ENCODE results near the gene USP37. TPM values are rescaled to one million over a fixed set of nuclear protein-coding genes. Genes with fewer than 3 reads are reported as not detected.

Gene USP37
- total and polyA plus RNA-seq, 2 of the 4 experiments (the other 2 are of a cell fraction): 1.6 to 6.5 TPM

DNA sequence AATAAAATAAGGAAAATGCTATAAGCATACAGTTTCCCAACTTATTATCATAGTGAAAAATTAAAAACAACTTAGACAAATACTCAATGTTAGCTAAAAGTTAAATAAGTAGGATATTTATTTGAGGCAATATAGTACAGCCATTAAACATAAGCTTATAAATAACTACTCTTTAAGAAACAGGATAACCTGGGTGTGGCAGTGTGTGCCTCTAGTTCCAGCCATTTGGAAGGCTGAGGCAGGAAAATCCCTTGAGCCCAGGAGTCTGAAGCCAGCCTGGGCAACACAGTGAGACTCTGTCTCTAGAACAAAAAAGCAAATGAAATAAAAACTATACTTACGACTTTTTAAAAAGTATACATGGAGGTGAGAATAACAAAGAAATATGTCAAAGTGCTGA lies 109.6 kb downstream of the USP37 start:
- no peak overlapping the region for H2BK15ac ChIP-seq (ENCODE audit: low read depth, low read length)
- no peak overlapping the region for H2BK5ac ChIP-seq (ENCODE audit: low read depth, low read length, poor library complexity, severe bottlenecking)
- ATAC-seq (ENCODE audit: low read depth) (no peak), DNase-seq (no peak)
- no peak overlapping the region for H2AFZ ChIP-seq (replicated peaks; ENCODE audit: low read length, poor library complexity)
- H4K5ac ChIP-seq (ENCODE audit: low read depth, low read length): no peak overlapping the region
- no TSS peak for BruUV-seq (replicated peaks)
- TF ChIP-seq ELK1 (IDR thresholded peaks at IDR 0.05; ENCODE audit: borderline replicate concordance, low read depth, low read length) (no peak), MAFK (IDR thresholded peaks at IDR 0.05; ENCODE audit: low read depth, low read length) (no peak), RFX5 (IDR thresholded peaks at IDR 0.05; ENCODE audit: low read depth, low read length) (no peak), POLR2A (IDR thresholded peaks at IDR 0.05; ENCODE audit: low read depth, low read length) (no peak), RAD21 (IDR thresholded peaks at IDR 0.05; ENCODE audit: low read length) (no peak), FOS (IDR thresholded peaks at IDR 0.05; ENCODE audit: low read depth, low read length) (no peak), CEBPB (IDR thresholded peaks at IDR 0.05; ENCODE audit: low read depth, low read length) (no peak), CTCF (conservative IDR thresholded peaks at IDR 0.05; ENCODE audit: low read depth, low read length) (no peak), SMC3 (IDR thresholded peaks at IDR 0.05; ENCODE audit: low read depth, low read length) (no peak)
- H3K4me3 ChIP-seq (ENCODE audit: insufficient read depth, low read depth, low read length): no peak overlapping the region
- no peak overlapping the region for H3K23ac ChIP-seq (ENCODE audit: low read depth, low read length)
- H3K18ac ChIP-seq (ENCODE audit: low read depth, low read length): no peak overlapping the region
- no peak overlapping the region for H3K56ac ChIP-seq (ENCODE audit: extremely low read depth, insufficient read depth, low read length)
- H2BK120ac ChIP-seq (ENCODE audit: low read depth, low read length): no peak overlapping the region
- ChIA-PET CTCF (no interaction called here), POLR2A (ENCODE audit: unreplicated experiment) (no interaction called here)
- no peaks in the 10 kb centered on the region for H4K20me1 ChIP-seq (ENCODE audit: insufficient read depth, low read length)
- no peak overlapping the region for H3K4ac ChIP-seq (ENCODE audit: low read depth, low read length)
- H2AK5ac ChIP-seq (ENCODE audit: low read depth, low read length): no peak overlapping the region
- H3K4me2 ChIP-seq (ENCODE audit: low read depth, low read length): no peak overlapping the region
- no peaks in the 10 kb centered on the region for H3K9me3 ChIP-seq (ENCODE audit: control insufficient read depth, insufficient read depth, low read length)
- no peaks in the 10 kb centered on the region for H3K4me1 ChIP-seq (ENCODE audit: control insufficient read depth, insufficient read depth, low read length)
- H3K79me1 ChIP-seq (ENCODE audit: low read depth in 1 of 2, low read length in 2 of 2): no peaks in the 10 kb centered on the region
- in situ Hi-C loops (cut with MboI; ENCODE audit: low sequenced_read_pairs): no loop called here
- no peak overlapping the region for H3K9ac ChIP-seq (ENCODE audit: low read depth, low read length)
- no peak overlapping the region for H3K14ac ChIP-seq (replicated peaks; ENCODE audit: low read depth, low read length)
- H2AK9ac ChIP-seq (replicated peaks; ENCODE audit: low read depth, low read length, poor library complexity): no peak overlapping the region
- no peak overlapping the region for H2BK20ac ChIP-seq (ENCODE audit: low read depth, low read length)
- H4K91ac ChIP-seq (ENCODE audit: insufficient read depth, low read depth, low read length): no peak overlapping the region
- intact Hi-C loops (cut with micrococcal nuclease): no loop called here
- H3K36me3 ChIP-seq (ENCODE audit: control insufficient read depth, insufficient read depth, low read length): peaks cover 14% of the 10 kb centered on the region
- WGBS, 2 experiments (ENCODE audit: extremely low coverage in 2 of 2, insufficient read length in 1 of 2): no CpG with 5 or more reads among the region's 1 CpG
- no peaks in the 10 kb centered on the region for H3K27me3 ChIP-seq (ENCODE audit: control insufficient read depth, insufficient read depth, low read length)
- dilution Hi-C loops (cut with HindIII; ENCODE audit: low sequenced_read_pairs, unreplicated experiment): no loop called here
- no peak overlapping the region for H4K8ac ChIP-seq (ENCODE audit: low read depth in 2 of 2, low read length in 2 of 2)
- no peak overlapping the region for H3K27ac ChIP-seq (ENCODE audit: insufficient read depth, low read length)
- no peaks in the 10 kb centered on the region for H3K9me1 ChIP-seq (ENCODE audit: insufficient read depth, low read length)

All from IMR-90 (cell line).